IPS DF 6.9 (cell line): Measurements from ENCODE around the gene SERPING1.
"Not testable (repeated sequence)": the region's sequence is repeated elsewhere in the genome, so short reads cannot be mapped to it uniquely, and the experiment has no call there.

Experiments used
- DNase-seq: peaks from one replicate; pipeline ENCODE4 v3.0.0-alpha.2; 2013; ENCODE audit warnings: low read depth, low spot score
- H3K27ac ChIP-seq: one replicate; pipeline ENCODE4 v1.5.1; 2013; ENCODE audit warnings: low read length, control low read depth
- H3K27me3 ChIP-seq: 2 replicates; pipeline ENCODE4 v1.6.1; 2013; ENCODE audit warnings: mild to moderate bottlenecking, low read length; ENCODE audit not compliant: control insufficient read depth, insufficient read depth
- H3K36me3 ChIP-seq: 2 replicates; pipeline ENCODE4 v1.6.1; 2013; ENCODE audit warnings: low read length; ENCODE audit not compliant: control insufficient read depth, insufficient read depth
- H3K4me1 ChIP-seq: 2 replicates; pipeline ENCODE4 v1.6.1; 2013; ENCODE audit warnings: low read length; ENCODE audit not compliant: control insufficient read depth, insufficient read depth
- H3K4me3 ChIP-seq: 2 replicates; pipeline ENCODE4 v1.5.1; 2013; ENCODE audit warnings: mild to moderate bottlenecking, low read length
- H3K9me3 ChIP-seq: 2 replicates; pipeline ENCODE4 v1.6.1; 2013; ENCODE audit warnings: low read length, inconsistent platforms; ENCODE audit not compliant: control insufficient read depth, insufficient read depth
- WGBS: extraction: QIAGEN DNeasy Blood & Tissue Kit; methylation state at CpG from one replicate; pipeline ENCODE4 v1.1.7; 2013; ENCODE audit warnings: mixed read lengths, missing lambda C conversion rate; ENCODE audit not compliant: insufficient read length, insufficient coverage; 5-methylcytosine and 5-hydroxymethylcytosine counted together

SERPING1 gene

GRCh38 chr11:57646194-57646798 lies 48.8 kb downstream of the SERPING1 start:
- Histone ChIP-seq H3K27ac (no peak overlapping the region), H3K27me3 (no peaks in the 10 kb centered on the region), H3K4me1 (peaks cover 21% of the 10 kb centered on the region), H3K9me3 (no peaks in the 10 kb centered on the region), H3K36me3 (peaks cover 6% of the 10 kb centered on the region; the same call in 1 of the 2 replicates), H3K4me3 (no peak overlapping the region)
- WGBS = no CpG with 5 or more reads among the region's 10 CpGs
- no peak for DNase-seq

GRCh38 chr11:57646799-57647303 lies 49.4 kb downstream of the SERPING1 start:
- WGBS = no CpG with 5 or more reads among the region's 23 CpGs
- no peak for DNase-seq
- H3K27me3 ChIP-seq = no peaks in the 10 kb centered on the region
- H3K9me3 ChIP-seq = no peaks in the 10 kb centered on the region
- H3K4me1 ChIP-seq = peaks cover 20% of the 10 kb centered on the region
- H3K4me3 ChIP-seq = no peak overlapping the region
- H3K36me3 ChIP-seq = peaks cover under 1% of the 10 kb centered on the region; the same call in 1 of the 2 replicates
- no peak overlapping the region for H3K27ac ChIP-seq

GRCh38 chr11:57647372-57647771 lies 49.9 kb downstream of the SERPING1 start:
- no peaks in the 10 kb centered on the region for H3K27me3 ChIP-seq
- DNase-seq = no peak
- no peaks in the 10 kb centered on the region for H3K9me3 ChIP-seq
- no peak overlapping the region for H3K4me3 ChIP-seq
- H3K27ac ChIP-seq = no peak overlapping the region
- H3K36me3 ChIP-seq = no peaks in the 10 kb centered on the region
- peaks cover 19% of the 10 kb centered on the region for H3K4me1 ChIP-seq
- no CpG with 5 or more reads among the region's 10 CpGs for WGBS

- no peak for DNase-seq
- H3K4me3 ChIP-seq = no peak overlapping the region; the same call in 1 of the 2 replicates
- no CpG with 5 or more reads among the region's 13 CpGs for WGBS
- no peak overlapping the region for H3K27ac ChIP-seq
- H3K27me3 ChIP-seq = no peaks in the 10 kb centered on the region
- H3K9me3 ChIP-seq = no peaks in the 10 kb centered on the region
- H3K36me3 ChIP-seq = no peaks in the 10 kb centered on the region
- peaks cover 18% of the 10 kb centered on the region for H3K4me1 ChIP-seq
Observed at GRCh38 chr11:57647960-57648800, 50.7 kb downstream of the SERPING1 start.

- Histone ChIP-seq H3K27ac (no peak overlapping the region), H3K27me3 (no peaks in the 10 kb centered on the region), H3K4me3 (peak overlapping the region; percentile 26; the same call in 1 of the 2 replicates), H3K36me3 (no peaks in the 10 kb centered on the region), H3K9me3 (no peaks in the 10 kb centered on the region), H3K4me1 (peaks cover 18% of the 10 kb centered on the region)
- no peak for DNase-seq
- no CpG with 5 or more reads among the region's 23 CpGs for WGBS
Observed at GRCh38 chr11:57648801-57649735, 51.6 kb downstream of the SERPING1 start.

- DNase-seq = no peak
- H3K9me3 ChIP-seq = no peaks in the 10 kb centered on the region
- H3K4me1 ChIP-seq = peaks cover 18% of the 10 kb centered on the region
- no peak within 1 kb of the TSS for H3K27ac ChIP-seq
- H3K36me3 ChIP-seq = no peaks in the 10 kb centered on the region
- H3K4me3 ChIP-seq = peak within 1 kb of the TSS; percentile 26; the same call in 1 of the 2 replicates
- no CpG with 5 or more reads among the region's 15 CpGs for WGBS
- H3K27me3 ChIP-seq = no peaks in the 10 kb centered on the region
Observed at GRCh38 chr11:57649826-57650738, 52.6 kb downstream of the SERPING1 start, which contains the start of gene YPEL4. YPEL4 (minus strand) TSS chr11:57649912; CDS start chr11:57647107, 2,805 bp downstream.

- no CpG with 5 or more reads among the region's 5 CpGs for WGBS
- H3K9me3 ChIP-seq = no peaks in the 10 kb centered on the region
- no peak overlapping the region for H3K27ac ChIP-seq
- DNase-seq = no peak
- H3K4me1 ChIP-seq = peaks cover 16% of the 10 kb centered on the region
- H3K27me3 ChIP-seq = no peaks in the 10 kb centered on the region
- H3K36me3 ChIP-seq = no peaks in the 10 kb centered on the region
- no peak overlapping the region for H3K4me3 ChIP-seq
Observed at GRCh38 chr11:57650739-57651090, 53.2 kb downstream of the SERPING1 start.

- H3K9me3 ChIP-seq = no peaks in the 10 kb centered on the region
- WGBS = no CpG with 5 or more reads among the region's 7 CpGs
- H3K36me3 ChIP-seq = no peaks in the 10 kb centered on the region
- no peak overlapping the region for H3K27ac ChIP-seq
- DNase-seq = no peak
- H3K27me3 ChIP-seq = no peaks in the 10 kb centered on the region
- H3K4me1 ChIP-seq = peaks cover 11% of the 10 kb centered on the region
- no peak overlapping the region for H3K4me3 ChIP-seq
Observed at GRCh38 chr11:57651408-57651807, 53.9 kb downstream of the SERPING1 start.

- H3K9me3 ChIP-seq, H3K36me3 ChIP-seq, H3K27ac ChIP-seq, DNase-seq, H3K27me3 ChIP-seq, H3K4me3 ChIP-seq: not testable (repeated sequence)
- no CpG with 5 or more reads among the region's 14 CpGs for WGBS
- H3K4me1 ChIP-seq = peaks cover 11% of the 10 kb centered on the region
Observed at GRCh38 chr11:57652230-57652629, 54.7 kb downstream of the SERPING1 start.
